Measurements from ENCODE around the gene STXBP1. TPM values are rescaled to one million over a fixed set of nuclear protein-coding genes. Genes with fewer than 3 reads are reported as not detected.

Gene STXBP1
- total RNA-seq = 14.3 and 19.7 TPM in 2 replicates

DNA sequence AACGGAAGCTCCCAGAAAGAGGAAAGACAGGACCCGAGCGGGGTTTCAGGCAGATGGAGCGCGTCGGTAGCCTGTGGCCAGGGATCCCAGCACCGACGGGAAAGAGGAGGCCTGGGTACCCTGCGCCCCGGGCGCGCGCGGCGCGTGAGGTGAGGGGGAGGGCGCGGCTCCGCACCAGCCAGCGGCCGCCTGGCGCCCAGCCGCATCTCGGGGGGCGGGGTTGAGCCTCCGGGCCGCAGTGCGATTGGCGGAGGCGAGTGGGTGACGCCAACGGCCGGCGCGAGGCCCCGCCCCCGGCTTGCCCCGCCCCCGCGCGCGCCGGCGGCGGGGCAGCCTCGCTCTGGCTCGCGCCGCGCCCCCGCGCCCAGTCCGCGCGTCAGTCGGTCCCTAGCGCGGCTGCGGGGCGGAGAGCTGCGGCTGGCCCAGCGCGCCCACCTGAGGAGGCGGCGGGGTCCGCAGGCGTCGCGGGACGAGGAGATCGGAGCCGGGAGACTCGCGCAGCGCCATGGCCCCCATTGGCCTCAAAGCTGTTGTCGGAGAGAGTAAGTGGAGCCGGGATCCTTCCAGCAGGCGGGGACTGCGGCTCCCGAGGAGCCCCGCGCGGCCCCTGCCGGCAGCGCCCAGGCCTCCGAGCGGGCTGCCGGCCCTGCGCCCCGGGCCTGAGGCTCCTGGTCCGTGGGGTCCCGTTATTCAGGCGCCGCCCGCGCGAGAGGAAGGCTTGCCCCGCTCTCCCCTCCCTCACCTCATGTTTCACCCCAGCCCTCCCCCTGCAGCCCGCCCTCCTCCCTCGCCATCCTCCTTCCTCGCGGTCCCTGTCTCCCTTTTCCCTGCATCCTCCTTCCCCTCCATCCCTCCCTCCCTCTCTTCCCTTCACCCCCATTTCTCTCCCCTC lies at the start of gene STXBP1:
STXBP1 (plus strand) TSS at position 379 of the 892 bp plus-strand sequence; CDS start at position 506, 127 bp downstream.

DNA sequence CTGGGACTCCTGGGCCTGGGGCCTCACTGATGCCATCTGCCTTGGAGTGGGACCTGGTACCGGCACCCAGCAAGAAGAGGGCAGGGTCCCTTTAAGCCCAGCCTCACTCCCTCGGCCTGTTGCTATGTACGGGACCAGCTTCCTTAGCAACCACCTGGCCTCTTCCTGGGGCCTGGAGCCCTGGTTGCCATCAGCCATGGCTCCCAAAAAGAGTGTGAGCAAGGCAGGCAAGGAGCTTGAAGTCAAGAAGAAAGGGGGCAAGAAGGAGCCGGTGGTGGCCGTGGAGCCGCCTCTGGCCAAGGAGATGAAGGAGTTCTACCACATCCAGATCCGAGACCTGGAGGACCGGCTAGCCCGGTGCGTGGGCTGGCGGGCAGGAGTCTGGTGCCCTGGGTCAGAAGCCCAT lies 94.8 kb downstream of the STXBP1 start, which contains the start of gene CFAP157:
CFAP157 (plus strand) TSS at position 153 of the 406 bp plus-strand sequence; CDS start at position 197, 44 bp downstream.

DNA sequence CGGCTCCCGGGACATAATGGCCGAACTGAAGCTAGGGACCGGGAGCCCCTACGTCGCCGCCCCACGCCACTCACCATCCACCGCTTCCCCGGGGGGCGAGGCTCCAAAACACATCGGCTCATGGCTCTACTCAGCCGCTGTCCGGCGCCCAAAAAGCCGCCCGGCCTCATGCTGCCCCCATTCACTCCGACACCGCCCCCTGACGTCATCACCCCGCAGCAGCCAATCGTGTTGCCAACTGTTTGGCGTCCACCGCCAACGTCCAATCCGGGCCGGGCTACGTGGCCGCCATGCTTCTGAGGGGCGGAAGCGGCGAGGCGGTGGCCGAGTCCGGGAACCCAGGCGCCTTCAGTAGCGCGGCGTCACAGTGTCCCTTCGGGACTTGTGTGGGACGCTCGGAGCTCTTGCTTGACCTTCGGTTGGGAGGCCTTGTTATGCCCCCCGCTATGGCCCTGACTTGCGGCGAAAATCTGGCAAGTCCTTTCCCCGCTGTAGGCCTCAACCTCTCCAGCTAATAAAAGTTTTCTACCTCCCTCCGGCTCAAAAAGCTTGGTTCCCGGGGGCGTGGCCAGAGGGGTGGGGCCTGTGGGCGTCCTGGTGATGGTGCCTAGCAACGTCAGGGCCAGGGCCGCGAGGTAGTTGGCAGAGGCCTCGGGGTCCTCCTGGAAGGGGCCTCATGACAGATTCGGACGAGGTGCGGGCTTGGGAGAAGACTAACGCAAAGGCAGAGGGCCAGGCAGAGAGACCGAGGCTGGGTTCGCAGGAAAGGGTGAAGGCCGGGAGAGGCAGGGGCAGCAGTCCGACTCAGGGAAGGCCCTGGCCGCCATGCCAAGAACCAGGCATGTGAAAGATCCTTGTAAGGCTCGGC lies 103.6 kb downstream of the STXBP1 start, which contains the start of the genes PTRH1 and TTC16:
PTRH1 (minus strand) TSS at position 194 of the 868 bp plus-strand sequence; CDS start at position 170, 24 bp downstream.
TTC16 (plus strand) TSS at position 610 of the 868 bp plus-strand sequence; CDS start at position 677, 67 bp downstream.

DNA sequence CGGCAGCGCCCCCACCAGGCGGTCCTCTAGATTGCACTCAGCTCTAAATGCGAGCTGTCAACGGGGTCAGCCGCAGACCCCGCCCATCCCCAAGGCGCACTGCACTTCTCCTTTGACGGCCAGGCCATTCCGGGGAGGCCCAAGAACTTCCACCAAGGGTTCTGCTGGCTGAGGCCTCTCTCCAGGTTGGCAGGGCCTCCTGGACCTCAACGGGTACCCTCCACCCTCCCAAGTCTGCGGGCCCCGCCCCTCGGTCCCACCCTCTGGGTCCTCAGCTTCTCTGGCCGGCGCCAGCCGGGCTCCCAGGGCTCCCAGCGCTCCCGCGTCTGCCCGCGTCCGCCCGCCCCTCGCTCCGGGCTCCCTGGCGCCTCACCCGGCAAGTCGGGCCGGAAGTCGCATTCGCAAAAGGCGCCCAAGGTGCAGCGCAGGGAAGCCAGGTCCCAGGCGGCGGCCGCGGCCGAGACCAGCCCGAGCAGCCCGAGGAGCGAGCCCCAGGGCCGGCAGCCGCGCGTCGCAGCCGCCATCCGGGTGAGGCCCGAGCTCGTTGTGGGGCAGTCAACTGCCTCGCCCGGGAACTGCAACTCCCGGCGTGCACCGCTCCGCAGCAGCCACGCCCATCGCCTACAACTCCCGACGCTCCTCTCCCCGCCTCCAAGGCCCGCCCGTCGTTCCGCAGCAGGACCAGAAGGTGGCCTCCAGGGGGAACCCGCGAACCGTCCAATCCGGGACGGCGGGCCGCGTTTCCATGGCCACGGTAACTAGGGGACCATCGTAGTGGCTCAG lies 122.9 kb downstream of the STXBP1 start, which contains the start of gene TOR2A:
TOR2A (minus strand) TSS at position 548 of the 783 bp plus-strand sequence; CDS start at position 524, 24 bp downstream.

Other genes with a start within 250 kb of the STXBP1 start
- 0.37 and 1.2 TPM in 2 replicates for gene SLC2A8, start 215.1 kb upstream of the STXBP1 start, total RNA-seq
- gene ZNF79, start 187.9 kb upstream of the STXBP1 start, total RNA-seq = 6.6 and 9.4 TPM in 2 replicates
- gene RPL12, start 160.9 kb upstream of the STXBP1 start, total RNA-seq = 847 and 1,786 TPM in 2 replicates
- gene LRSAM1, start 160.8 kb upstream of the STXBP1 start, total RNA-seq = 11.8 and 16.2 TPM in 2 replicates
- not detected in 2 replicates for gene CFAP157, start 94.7 kb downstream of the STXBP1 start, total RNA-seq
- 22.7 and 25.0 TPM in 2 replicates for gene PTRH1, start 103.4 kb downstream of the STXBP1 start, total RNA-seq
- gene TTC16, start 103.8 kb downstream of the STXBP1 start, total RNA-seq = under 0.01 and 0.20 TPM in 2 replicates
- 5.1 and 6.2 TPM in 2 replicates for gene TOR2A, start 123.0 kb downstream of the STXBP1 start, total RNA-seq
- 0.37 TPM in 1 of 2 replicates, not detected in the other for gene SH2D3C, start 166.4 kb downstream of the STXBP1 start, total RNA-seq
- gene CDK9, start 173.8 kb downstream of the STXBP1 start, total RNA-seq = 42.8 and 43.0 TPM in 2 replicates
- 96.0 and 102 TPM in 2 replicates for gene FPGS, start 190.6 kb downstream of the STXBP1 start, total RNA-seq
- 31.6 and 40.7 TPM in 2 replicates for gene ENG, start 242.4 kb downstream of the STXBP1 start, total RNA-seq

Measured in subcutaneous preadipocyte (primary cell).